GM12878 (cell line): ENCODE measurements around the gene SMOC1. TPM values are rescaled to one million over a fixed set of nuclear protein-coding genes. Genes with fewer than 3 reads are reported as not detected.

Experiments used
- ATAC-seq: fragments of 200-7000 bp; cut with Tn5 transposase; 3 replicates; pipeline ENCODE4 v1.9.1; 2020; ENCODE audit warnings: mild to moderate bottlenecking, moderate library complexity
- BruUV-seq: library from RNA; stranded (reverse); fragments of 400-500 nt; replicated peaks from 2 replicates; lab custom pipeline; 2021; lab: Mats Ljungman, UMichigan
- CTCF ChIA-PET: fragments of 300-600 bp; sonication (Branson Sonifier 250); formaldehyde crosslinking; extraction: SDS; loops from one replicate; lab custom pipeline; 2021; ENCODE audit warnings: inconsistent platforms; lab: Yijun Ruan, JAX
- POLR2A ChIA-PET: fragments of 350-600 bp; formaldehyde crosslinking; extraction: SDS; loops from one replicate; lab custom pipeline; 2021; ENCODE audit warnings: inconsistent platforms; lab: Charles Lee
- RAD21 ChIA-PET: fragments of 300-600 bp; sonication (Branson Sonifier 250); formaldehyde crosslinking; loops from one replicate; lab custom pipeline; 2023; ENCODE audit warnings: antibody characterized with exemption; ENCODE audit not compliant: unreplicated experiment; lab: Charles Lee
- SMC1A ChIA-PET: fragments of 300-600 bp; sonication (Branson Sonifier 250); formaldehyde crosslinking; loops from one replicate; lab custom pipeline; 2023; ENCODE audit not compliant: unreplicated experiment, uncharacterized antibody; lab: Charles Lee
- DNase-seq: peaks from one replicate; pipeline ENCODE4 v3.0.0-alpha.2; 2011; ENCODE audit warnings: low read depth, low spot score
- FAIRE-seq: peaks from 3 replicates; lab custom pipeline; 2011; peaks lifted over from hg19 to GRCh38; lab: Jason Lieb, UNC
- H2AFZ ChIP-seq: 2 replicates; pipeline ENCODE4 v1.6.0; 2011; ENCODE audit warnings: low read depth, low read length, control low read depth; ENCODE audit not compliant: control insufficient read depth
- H3K27ac ChIP-seq: 2 replicates; pipeline ENCODE4 v1.5.1; 2011; ENCODE audit warnings: control low read depth; ENCODE audit not compliant: control insufficient read depth, insufficient read depth
- H3K27me3 ChIP-seq, 2 experiments: replicated peaks in 1 of 2; 2 replicates each; pipeline versions ENCODE4 v1.6.0 to v1.6.1; 2011; ENCODE audit warnings: low read length in 1 of 2; ENCODE audit not compliant: control insufficient read depth in 2 of 2, insufficient read depth in 2 of 2
- H3K36me3 ChIP-seq, 2 experiments: 2 replicates each; pipeline ENCODE4 v1.5.1; 2011; ENCODE audit warnings: low read length in 1 of 2; ENCODE audit not compliant: control insufficient read depth in 2 of 2, insufficient read depth in 2 of 2
- H3K4me1 ChIP-seq: 2 replicates; pipeline ENCODE4 v1.6.1; 2011; ENCODE audit warnings: mild to moderate bottlenecking, low read length, moderate library complexity, mixed read lengths; ENCODE audit not compliant: control insufficient read depth, insufficient read depth
- H3K4me2 ChIP-seq: 2 replicates; pipeline ENCODE4 v1.6.0; 2011; ENCODE audit warnings: control low read depth; ENCODE audit not compliant: control insufficient read depth, insufficient read depth
- H3K4me3 ChIP-seq: fragments of 200-600 bp; sonication (generic); 2 replicates; pipeline ENCODE4 v1.5.1; 2016
- H3K79me2 ChIP-seq: 2 replicates; pipeline ENCODE4 v1.6.0; 2011; ENCODE audit warnings: low read length; ENCODE audit not compliant: control insufficient read depth, insufficient read depth
- H3K9ac ChIP-seq: 2 replicates; pipeline ENCODE4 v1.8.0; 2011; ENCODE audit warnings: low read length, control low read depth, mixed read lengths; ENCODE audit not compliant: control insufficient read depth, insufficient read depth
- H3K9me3 ChIP-seq: replicated peaks from 3 replicates; pipeline ENCODE4 v1.5.1; 2011; ENCODE audit warnings: mild to moderate bottlenecking, low read length; ENCODE audit not compliant: control insufficient read depth, insufficient read depth
- H4K20me1 ChIP-seq: 2 replicates; pipeline ENCODE4 v1.6.0; 2011; ENCODE audit not compliant: control insufficient read depth, insufficient read depth
- BACH1 ChIP-seq: fragments of 450-650 bp; IDR thresholded peaks from 2 replicates; pipeline ENCODE4 v1.6.1; 2017; ENCODE audit warnings: mild to moderate bottlenecking, borderline replicate concordance
- BMI1 ChIP-seq: fragments of 450-650 bp; IDR thresholded peaks from 2 replicates; pipeline ENCODE4 v1.6.1; 2016; ENCODE audit warnings: mild to moderate bottlenecking, moderate library complexity, borderline replicate concordance
- E2F4 ChIP-seq: IDR thresholded peaks from 2 replicates; pipeline ENCODE4 v1.6.1; 2012; ENCODE audit warnings: low read depth, low read length, improper control_type of control experiment
- EP300 ChIP-seq, 2 experiments: fragments of 150-350 bp in 1 of 2; IDR thresholded peaks; 2 replicates each; pipeline ENCODE4 v1.6.1; 2011 to 2012; ENCODE audit warnings: low read depth in 2 of 2, low read length in 2 of 2, borderline replicate concordance in 1 of 2, improper control_type of control experiment in 1 of 2, inconsistent platforms in 1 of 2; ENCODE audit not compliant: control insufficient read depth in 1 of 2
- LARP7 ChIP-seq: fragments of 450-650 bp; IDR thresholded peaks from 2 replicates; pipeline ENCODE4 v1.6.1; 2017; ENCODE audit warnings: mild to moderate bottlenecking
- MEF2A ChIP-seq: IDR thresholded peaks from 2 replicates; pipeline ENCODE4 v1.6.1; 2011; ENCODE audit warnings: low read depth, mild to moderate bottlenecking, low read length, moderate library complexity; ENCODE audit not compliant: insufficient read depth
- MLLT1 ChIP-seq: fragments of 450-650 bp; IDR thresholded peaks from 2 replicates; pipeline ENCODE4 v1.6.1; 2016; ENCODE audit warnings: mild to moderate bottlenecking
- NFIC ChIP-seq: IDR thresholded peaks from 2 replicates; pipeline ENCODE4 v1.6.1; 2012; ENCODE audit warnings: low read depth, mild to moderate bottlenecking, inconsistent platforms, low read length, moderate library complexity
- RELA ChIP-seq: fragments of 450-650 bp; IDR thresholded peaks from 2 replicates; pipeline ENCODE4 v1.8.0; 2014; ENCODE audit warnings: borderline replicate concordance; ENCODE audit not compliant: partially characterized antibody
- SPI1 ChIP-seq: IDR thresholded peaks from 2 replicates; pipeline ENCODE4 v1.6.1; 2011; ENCODE audit warnings: low read depth, mild to moderate bottlenecking, low read length, moderate library complexity, borderline replicate concordance; ENCODE audit not compliant: insufficient read depth
- ZBTB11 ChIP-seq: fragments of 450-650 bp; formaldehyde crosslinking; IDR thresholded peaks from 2 replicates; pipeline ENCODE4 v1.5.0; 2022; ENCODE audit warnings: mild to moderate bottlenecking, missing genetic modification characterization
- ZNF622 ChIP-seq: fragments of 450-650 bp; IDR thresholded peaks from 2 replicates; pipeline ENCODE4 v1.6.1; 2017; ENCODE audit warnings: mild to moderate bottlenecking, inconsistent platforms
- WGBS: methylation state at CpG from one replicate; pipeline ENCODE4 v1.1.6; 2016; ENCODE audit warnings: low lambda C conversion rate; ENCODE audit not compliant: insufficient replicate concordance, insufficient coverage; ENCODE audit errors: missing lambda C conversion rate; 5-methylcytosine and 5-hydroxymethylcytosine counted together
- in situ Hi-C: fragments of 300-500 bp; cut with MboI; formaldehyde crosslinking; loops from 9 replicates; pipeline ENCODE4 v1.14.3; 2018; ENCODE audit warnings: mixed read lengths
- intact Hi-C: fragments of 100-400 bp; cut with micrococcal nuclease; formaldehyde crosslinking; loops from one replicate; pipeline ENCODE4 v1.14.2; 2022; ENCODE audit not compliant: unreplicated experiment
- polyA plus RNA-seq, 11 experiments: library from polyadenylated mRNA; depleted of rRNA in 4 of 11; unstranded in 6 of 11; stranded (reverse) in 5 of 11; fragments of >200 nt; fragmentation: Nextera tagmentation in 4 of 11; fragmentation: Illumina TruSeq in 1 of 11; extraction: Ambion mirVana in 4 of 11; extraction: Trizol in 1 of 11; gene quantifications; 1 replicate in 1 of 11; 2 replicates in 10 of 11; pipeline versions ENCODE4 v1.2.1 to v1.2.3, GENCODE V29; 2011 to 2016; ENCODE audit warnings: inconsistent platforms in 2 of 11, missing spikeins in 2 of 11, low read depth in 1 of 11
- total RNA-seq, 4 experiments: library from RNA; depleted of rRNA in 3 of 4; stranded (reverse); fragments of >200 nt in 3 of 4; fragmentation: Illumina TruSeq in 1 of 4; extraction: Trizol in 1 of 4; gene quantifications; 2 replicates each; pipeline versions ENCODE4 v1.2.1 to v1.2.3, GENCODE V29; 2013 to 2021

The SMOC1 gene
- total and polyA plus RNA-seq, 10 of the 15 experiments (the other 5 are each of a cell fraction or from before 2014, with no cell fraction given): 0.03 to 0.26 (median 0.14) TPM; not detected in 7

GRCh38 chr14:69928111-69928523, 48.9 kb downstream of the SMOC1 start:
- Histone ChIP-seq H3K9ac (no peak overlapping the region), H2AFZ (no peak overlapping the region), H3K36me3 (no peaks in the 10 kb centered on the region), H3K9me3 (no peaks in the 10 kb centered on the region), H3K4me2 (no peak overlapping the region)
- no TSS peak for BruUV-seq
- CTCF ChIA-PET: no interaction called here
- no peak for ATAC-seq
- in situ Hi-C loops: no loop called here
- TF ChIP-seq LARP7: no peak
- no peak for TF ChIP-seq BACH1
- no peak for TF ChIP-seq BMI1
- TF ChIP-seq RELA: no peak
- TF ChIP-seq MLLT1: no peak
- TF ChIP-seq ZNF622: no peak
- TF ChIP-seq SPI1: no peak
- no peak for TF ChIP-seq NFIC
- TF ChIP-seq ZBTB11 (CRISPR knock-in tag): no peak
- TF ChIP-seq E2F4: no peak
- TF ChIP-seq MEF2A: no peak
- TF ChIP-seq EP300 (IDR thresholded peaks at IDR 0.05; ENCODE audit: borderline replicate concordance in 1 of 2, control insufficient read depth in 1 of 2, low read depth in 2 of 2, low read length in 2 of 2): no peak
- TF ChIP-seq, all 136 proteins: peak for 0
- Histone ChIP-seq H3K79me2 (no peaks in the 10 kb centered on the region), H3K27me3 (peaks cover 7 to 8% of the 10 kb centered on the region in 2 experiments), H3K4me1 (no peaks in the 10 kb centered on the region), H3K4me3 (no peak overlapping the region), H3K27ac (no peak overlapping the region), H4K20me1 (no peaks in the 10 kb centered on the region)
- ChIA-PET POLR2A (no interaction called here), SMC1A (no interaction called here), RAD21 (no interaction called here)
- no peak for FAIRE-seq
- WGBS: 8% methylated on average over 6 of the region's 6 CpGs
- intact Hi-C loops: no loop called here
- DNase-seq: no peak
